Breast epithelium (tissue), 4 donors: ENCODE results near the gene RSPH6A. TPM values are rescaled to one million over a fixed set of nuclear protein-coding genes. Genes with fewer than 3 reads are reported as not detected.

Experiments used
- DNase-seq, 2 donors: peaks; one replicate each; pipeline ENCODE4 v3.0.0-alpha.2; 2019; ENCODE audit warnings: low spot score in 2 of 2
- H3K27ac ChIP-seq, 2 donors: fragments of 200-600 bp; sonication (generic) in 1 of 2; one replicate each; pipeline ENCODE4 v1.5.1; 2016 to 2019; ENCODE audit warnings: mild to moderate bottlenecking in 1 of 2
- H3K27me3 ChIP-seq, 2 donors: fragments of 200-600 bp; sonication (generic) in 1 of 2; one replicate each; pipeline versions ENCODE4 v1.5.1 to v1.6.0; 2017 to 2019; ENCODE audit warnings: control low read depth in 1 of 2, mild to moderate bottlenecking in 1 of 2
- H3K36me3 ChIP-seq: fragments of 200-600 bp; one replicate; pipeline ENCODE4 v1.5.1; 2019
- H3K4me1 ChIP-seq, 2 donors: fragments of 200-600 bp; sonication (generic); one replicate each; pipeline ENCODE4 v1.5.1; 2016 to 2019; ENCODE audit warnings: control low read depth in 1 of 2
- H3K4me3 ChIP-seq, 3 donors: fragments of 200-600 bp; sonication (generic); 1 replicate in 2 of 3; 2 replicates in 1 of 3; pipeline ENCODE4 v1.5.1; 2016 to 2019; ENCODE audit warnings: mild to moderate bottlenecking in 3 of 3, moderate library complexity in 2 of 3
- H3K9me3 ChIP-seq, 2 donors: fragments of 200-600 bp; sonication (generic) in 1 of 2; one replicate each; pipeline ENCODE4 v1.5.1; 2016 to 2019; ENCODE audit warnings: control low read depth in 1 of 2
- CTCF ChIP-seq, 3 donors: fragments of 450-650 bp; IDR thresholded peaks; one replicate each; pipeline ENCODE4 v1.5.1; 2016 to 2017; ENCODE audit warnings: antibody characterized with exemption in 3 of 3, mild to moderate bottlenecking in 3 of 3, moderate library complexity in 3 of 3
- POLR2A ChIP-seq: fragments of 450-650 bp; IDR thresholded peaks from one replicate; pipeline ENCODE4 v1.6.1; 2016; ENCODE audit warnings: antibody characterized with exemption, mild to moderate bottlenecking, moderate library complexity
- POLR2AphosphoS5 ChIP-seq, 3 donors: sonication (generic); formaldehyde crosslinking; IDR thresholded peaks; one replicate each; pipeline ENCODE4 v1.6.1; 2017; ENCODE audit warnings: antibody characterized with exemption in 3 of 3
- intact Hi-C: fragments of 100-400 bp; cut with DNase I; formaldehyde crosslinking; loops from one replicate; pipeline ENCODE4 v1.15.1; 2023; ENCODE audit warnings: low total_unique reads
- total RNA-seq, 3 donors: library from RNA; depleted of rRNA; stranded (reverse); fragments of >200 nt; gene quantifications; one replicate each; pipeline ENCODE4 v1.1.0, GENCODE V29; 2016

Gene RSPH6A
- total RNA-seq, 3 donors from 2014 or later: 0.15 TPM; not detected in 2

DNA sequence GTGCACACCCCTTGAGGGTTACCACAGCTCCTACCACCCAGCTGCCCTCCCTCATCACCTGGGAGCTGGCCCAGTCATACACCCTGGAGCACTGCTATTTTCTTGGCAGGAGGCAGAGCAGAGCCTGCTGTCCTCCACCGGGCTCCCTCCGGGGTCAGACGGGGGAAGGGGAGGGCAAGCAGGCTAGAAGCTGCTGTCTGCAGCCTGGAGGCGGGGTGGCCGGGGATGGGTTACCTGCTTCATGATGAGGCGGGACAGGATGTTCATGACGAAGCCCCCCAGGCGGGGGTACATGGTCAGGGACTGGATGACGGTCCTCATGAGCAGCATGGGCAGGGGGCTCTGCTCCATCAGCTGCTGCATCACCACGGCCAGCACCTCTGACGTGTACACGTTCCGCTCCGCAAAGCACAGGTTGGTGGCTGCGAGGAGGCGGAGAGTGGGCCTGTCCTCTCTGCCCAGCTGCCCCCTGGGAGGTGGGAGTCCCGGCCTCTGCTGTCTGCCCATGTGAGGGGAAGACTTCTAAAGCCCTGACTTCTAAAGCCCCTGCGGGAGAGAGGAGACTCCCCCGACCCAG, 2.7 kb upstream of the RSPH6A start:
- Histone ChIP-seq H3K4me3 (no peak overlapping the region), H3K27ac (peak overlapping the region in 1 of 2 donors; percentile 32), H3K27me3 (no peaks in the 10 kb centered on the region), H3K9me3 (no peaks in the 10 kb centered on the region), H3K4me1 (no peaks in the 10 kb centered on the region), H3K36me3 (peaks cover 5% of the 10 kb centered on the region)
- intact Hi-C loops: no loop called here
- peak; percentile 50 to 81 for DNase-seq
- TF ChIP-seq CTCF (IDR thresholded peaks at IDR 0.05) (no peak), POLR2AphosphoS5 (IDR thresholded peaks at IDR 0.05) (no peak), POLR2A (no peak)

DNA sequence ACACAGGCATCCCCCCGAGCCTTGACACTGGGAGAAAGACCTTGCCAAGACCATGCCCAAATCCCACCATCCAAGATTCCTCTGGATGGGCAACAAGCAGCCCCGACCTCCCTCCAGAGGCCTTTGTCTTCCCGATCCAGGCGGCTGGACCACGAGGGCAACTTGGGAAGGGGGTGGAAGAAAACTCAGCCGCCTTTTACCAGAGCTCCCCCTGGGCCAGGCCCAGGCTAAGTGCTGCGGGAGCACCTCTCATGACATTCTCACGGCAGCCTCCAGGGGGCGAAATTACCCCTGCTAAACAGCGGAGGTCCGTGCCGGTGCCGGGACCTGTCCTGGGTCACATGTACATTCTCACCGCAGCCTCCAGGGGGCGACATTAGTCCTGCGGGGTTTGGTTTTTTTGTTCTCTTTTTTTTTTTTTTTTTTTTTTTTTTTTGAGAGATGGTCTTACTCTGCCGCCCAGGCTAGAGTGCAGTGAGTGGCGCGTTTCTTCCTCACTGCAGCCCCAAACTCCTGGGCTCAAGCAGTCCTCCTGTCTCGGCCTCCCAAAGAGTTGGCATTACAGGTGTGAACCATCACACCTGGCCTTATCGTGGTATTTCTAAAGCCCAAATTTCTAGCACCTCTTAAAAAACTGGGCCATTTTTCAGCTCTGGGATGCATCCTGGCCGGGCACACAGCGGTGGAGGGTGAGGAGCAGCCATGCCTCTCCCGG, 2.1 kb upstream of the RSPH6A start:
- TF ChIP-seq POLR2AphosphoS5 (IDR thresholded peaks at IDR 0.05) (peak in 2 of 3 donors; percentile 33 to 51), POLR2A (no peak), CTCF (IDR thresholded peaks at IDR 0.05) (peak; percentile 97 to 99 (median 98))
- H3K36me3 ChIP-seq: no peaks in the 10 kb centered on the region
- H3K4me1 ChIP-seq: no peaks in the 10 kb centered on the region
- peak; percentile 90 to 95 for DNase-seq
- H3K9me3 ChIP-seq: no peaks in the 10 kb centered on the region
- no peaks in the 10 kb centered on the region for H3K27me3 ChIP-seq
- peak overlapping the region in 1 of 2 donors; percentile 32 for H3K27ac ChIP-seq
- intact Hi-C loops: no loop called here
- no peak overlapping the region for H3K4me3 ChIP-seq

GRCh38 chr19:45816236-45817009, 1.3 kb upstream of the RSPH6A start:
- intact Hi-C loops: no loop called here
- no peaks in the 10 kb centered on the region for H3K4me1 ChIP-seq
- H3K27me3 ChIP-seq: no peaks in the 10 kb centered on the region
- no peaks in the 10 kb centered on the region for H3K9me3 ChIP-seq
- TF ChIP-seq POLR2AphosphoS5 (IDR thresholded peaks at IDR 0.05) (no peak), CTCF (IDR thresholded peaks at IDR 0.05) (no peak), POLR2A (no peak)
- peak overlapping the region in 1 of 3 donors; percentile 54 for H3K4me3 ChIP-seq
- H3K27ac ChIP-seq: no peak overlapping the region
- no peak for DNase-seq
- H3K36me3 ChIP-seq: no peaks in the 10 kb centered on the region

DNA sequence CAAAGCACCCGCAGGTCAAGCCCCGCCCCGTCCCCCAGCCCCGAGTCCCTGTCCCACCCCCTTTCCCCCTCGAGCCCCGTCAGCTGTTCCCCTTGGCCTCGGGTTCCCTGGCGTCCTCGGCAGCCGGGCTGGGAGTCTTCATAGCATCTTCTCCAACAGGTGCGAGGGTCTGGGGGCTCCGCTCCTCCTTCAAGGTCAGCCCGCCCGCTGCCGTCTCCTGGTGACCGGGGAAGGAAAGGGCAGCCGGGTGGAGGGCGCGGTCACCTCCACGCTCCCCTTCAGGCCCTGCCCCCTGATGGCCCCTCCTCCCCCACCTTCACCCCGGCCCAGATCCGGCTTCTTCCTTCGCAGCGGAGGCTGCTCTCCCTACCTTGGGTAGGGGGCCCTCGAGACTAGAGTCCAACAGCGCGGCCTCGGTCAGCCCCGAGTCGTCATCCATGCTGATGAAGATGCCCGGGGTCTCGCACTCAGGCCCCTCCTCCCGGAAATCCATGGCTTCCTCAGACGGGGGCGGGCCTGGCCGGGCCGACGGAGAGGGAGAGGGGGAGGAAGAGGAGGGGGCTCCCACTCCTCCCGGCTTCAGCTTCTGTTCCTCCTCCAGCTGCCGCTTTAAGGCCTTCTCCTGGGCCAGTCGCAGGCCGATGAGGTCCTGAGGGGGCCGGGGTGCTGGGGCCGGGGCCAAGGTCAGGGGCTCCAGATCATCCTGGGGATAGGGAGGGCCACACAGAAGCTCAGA, 541 bp upstream of the RSPH6A start:
- no peak for DNase-seq
- H3K36me3 ChIP-seq: no peaks in the 10 kb centered on the region
- TF ChIP-seq POLR2A: no peak
- peak in 1 of 3 donors; percentile 14 for TF ChIP-seq POLR2AphosphoS5 (IDR thresholded peaks at IDR 0.05)
- intact Hi-C loops: no loop called here
- no peaks in the 10 kb centered on the region for H3K4me1 ChIP-seq
- H3K4me3 ChIP-seq: peak overlapping the region; percentile 24 to 54 (median 43)
- peak overlapping the region in 1 of 2 donors; percentile 32 for H3K27ac ChIP-seq
- no peaks in the 10 kb centered on the region for H3K27me3 ChIP-seq
- no peaks in the 10 kb centered on the region for H3K9me3 ChIP-seq

GRCh38 chr19:45814166-45814780, 835 bp downstream of the RSPH6A start:
- H3K9me3 ChIP-seq: no peaks in the 10 kb centered on the region
- H3K27ac ChIP-seq: no peak overlapping the region
- TF ChIP-seq POLR2A (no peak), CTCF (IDR thresholded peaks at IDR 0.05) (no peak), POLR2AphosphoS5 (IDR thresholded peaks at IDR 0.05) (no peak)
- DNase-seq: no peak
- no peaks in the 10 kb centered on the region for H3K4me1 ChIP-seq
- no peak overlapping the region for H3K4me3 ChIP-seq
- intact Hi-C loops: no loop called here
- no peaks in the 10 kb centered on the region for H3K36me3 ChIP-seq
- no peaks in the 10 kb centered on the region for H3K27me3 ChIP-seq
